Stromal cell of bone marrow (primary cell): ENCODE results near the gene MTG1.
"Not testable (repeated sequence)": the region's sequence is repeated elsewhere in the genome, so short reads cannot be mapped to it uniquely, and the experiment has no call there.

Source experiments
- DNase-seq: peaks from one replicate; pipeline ENCODE4 v3.0.0-alpha.2; 2012; ENCODE audit warnings: low read depth

Gene MTG1

GRCh38 chr10:133466683-133467275 is 72.8 kb downstream of the MTG1 start:
- no peak for DNase-seq

GRCh38 chr10:133467286-133467911 is 73.4 kb downstream of the MTG1 start:
- DNase-seq: no peak

GRCh38 chr10:133469205-133469604 is 75.2 kb downstream of the MTG1 start:
- not testable (repeated sequence) for DNase-seq

GRCh38 chr10:133471300-133472109 is 77.5 kb downstream of the MTG1 start:
- no peak for DNase-seq
